ENCODE results near the gene PCDHGA3. TPM values are rescaled to one million over a fixed set of nuclear protein-coding genes. Genes with fewer than 3 reads are reported as not detected.
"Not testable (repeated sequence)": the region's sequence is repeated elsewhere in the genome, so short reads cannot be mapped to it uniquely, and the experiment has no call there.

Gene PCDHGA3
- 1.4 TPM for total RNA-seq (ENCODE audit: unreplicated experiment)
- long read RNA-seq = 0 reads

DNA sequence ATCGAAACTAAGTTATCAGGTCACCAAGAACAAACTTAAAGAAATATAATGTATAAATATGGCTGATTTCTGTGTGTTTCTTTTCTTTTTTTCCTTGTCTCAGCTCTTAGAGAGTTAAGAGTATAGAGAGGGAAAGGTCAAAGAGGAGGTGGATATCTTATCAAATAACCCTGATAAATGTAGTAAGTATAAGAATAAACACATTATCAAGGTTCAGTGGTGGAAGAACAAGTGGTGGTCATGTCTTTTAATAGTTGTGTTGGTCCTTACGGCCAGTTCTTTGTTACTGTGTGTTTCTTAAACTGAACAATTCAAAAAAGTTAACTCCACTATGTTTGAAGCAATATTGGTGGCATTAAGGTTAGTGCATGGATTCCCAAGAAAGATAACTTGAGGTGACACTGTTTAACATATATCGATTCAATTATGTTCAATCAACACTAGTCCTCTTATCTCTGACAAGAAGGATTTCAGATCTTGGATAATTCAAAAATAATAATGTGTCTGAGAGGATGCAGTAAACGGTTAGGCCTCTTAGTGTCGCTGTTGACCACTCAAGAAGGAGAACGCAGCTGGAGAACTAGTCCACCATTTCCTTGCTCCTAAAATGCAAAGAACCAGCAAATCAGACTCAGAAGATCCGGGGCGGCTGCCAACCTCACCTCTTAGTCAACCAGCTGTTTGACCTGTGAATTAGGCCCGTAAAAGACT is at the start of gene PCDHGA3:
Gene PCDHGA3, plus strand, starts transcription at position 588 of the 711 bp plus-strand sequence. CDS start 205 bp downstream, outside the sequence.
- H3K27me3 Mint-ChIP-seq (ENCODE audit: unreplicated experiment) = peaks cover 9% of the 10 kb centered on the region
- TF ChIP-seq, protein P1, sequence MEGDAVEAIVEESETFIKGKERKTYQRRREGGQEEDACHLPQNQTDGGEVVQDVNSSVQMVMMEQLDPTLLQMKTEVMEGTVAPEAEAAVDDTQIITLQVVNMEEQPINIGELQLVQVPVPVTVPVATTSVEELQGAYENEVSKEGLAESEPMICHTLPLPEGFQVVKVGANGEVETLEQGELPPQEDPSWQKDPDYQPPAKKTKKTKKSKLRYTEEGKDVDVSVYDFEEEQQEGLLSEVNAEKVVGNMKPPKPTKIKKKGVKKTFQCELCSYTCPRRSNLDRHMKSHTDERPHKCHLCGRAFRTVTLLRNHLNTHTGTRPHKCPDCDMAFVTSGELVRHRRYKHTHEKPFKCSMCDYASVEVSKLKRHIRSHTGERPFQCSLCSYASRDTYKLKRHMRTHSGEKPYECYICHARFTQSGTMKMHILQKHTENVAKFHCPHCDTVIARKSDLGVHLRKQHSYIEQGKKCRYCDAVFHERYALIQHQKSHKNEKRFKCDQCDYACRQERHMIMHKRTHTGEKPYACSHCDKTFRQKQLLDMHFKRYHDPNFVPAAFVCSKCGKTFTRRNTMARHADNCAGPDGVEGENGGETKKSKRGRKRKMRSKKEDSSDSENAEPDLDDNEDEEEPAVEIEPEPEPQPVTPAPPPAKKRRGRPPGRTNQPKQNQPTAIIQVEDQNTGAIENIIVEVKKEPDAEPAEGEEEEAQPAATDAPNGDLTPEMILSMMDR (IDR thresholded peaks at IDR 0.05; ENCODE audit: unreplicated experiment) = peak; percentile 23
- peaks cover 42% of the 10 kb centered on the region for H3K9me3 Mint-ChIP-seq (ENCODE audit: unreplicated experiment)
- H3K27ac Mint-ChIP-seq (ENCODE audit: unreplicated experiment) = no peak within 1 kb of the TSS
- no peak for DNase-seq (ENCODE audit: low spot score)
- H3K36me3 Mint-ChIP-seq (ENCODE audit: low read depth, unreplicated experiment) = peaks cover 46% of the 10 kb centered on the region
- peak within 1 kb of the TSS; percentile 56 for H3K4me3 Mint-ChIP-seq (ENCODE audit: unreplicated experiment)
- H3K4me1 Mint-ChIP-seq (ENCODE audit: unreplicated experiment) = no peaks in the 10 kb centered on the region

DNA sequence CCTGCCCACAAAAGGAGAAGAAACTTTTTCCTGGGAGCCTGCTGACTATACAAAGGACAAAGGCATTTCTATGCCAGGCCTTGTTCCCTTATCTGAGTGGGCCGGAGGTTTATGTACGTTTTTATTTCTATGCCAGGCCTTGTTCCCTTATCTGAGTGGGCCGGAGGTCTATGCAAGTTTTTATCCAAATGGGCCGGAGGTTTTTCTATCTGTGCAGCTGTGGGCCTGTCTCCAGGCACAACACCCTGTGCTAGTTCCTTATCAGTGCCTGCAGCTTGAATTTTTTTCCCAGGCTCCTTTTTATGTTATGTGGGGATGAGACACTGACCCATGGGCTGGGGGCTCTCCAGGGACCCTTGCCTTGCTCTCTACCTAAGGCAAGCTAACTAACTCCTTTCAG is 45.3 kb upstream of the PCDHGA3 start:
- Mint-ChIP-seq H3K9me3 (ENCODE audit: unreplicated experiment) (peaks cover 10% of the 10 kb centered on the region), H3K4me3 (ENCODE audit: unreplicated experiment) (no peak overlapping the region), H3K27me3 (ENCODE audit: unreplicated experiment) (no peaks in the 10 kb centered on the region), H3K36me3 (ENCODE audit: low read depth, unreplicated experiment) (peaks cover 22% of the 10 kb centered on the region), H3K4me1 (ENCODE audit: unreplicated experiment) (peaks cover 7% of the 10 kb centered on the region), H3K27ac (ENCODE audit: unreplicated experiment) (no peak overlapping the region)
- TF ChIP-seq, protein P1 (IDR thresholded peaks at IDR 0.05; ENCODE audit: unreplicated experiment) = no peak
- DNase-seq (ENCODE audit: low spot score) = no peak

DNA sequence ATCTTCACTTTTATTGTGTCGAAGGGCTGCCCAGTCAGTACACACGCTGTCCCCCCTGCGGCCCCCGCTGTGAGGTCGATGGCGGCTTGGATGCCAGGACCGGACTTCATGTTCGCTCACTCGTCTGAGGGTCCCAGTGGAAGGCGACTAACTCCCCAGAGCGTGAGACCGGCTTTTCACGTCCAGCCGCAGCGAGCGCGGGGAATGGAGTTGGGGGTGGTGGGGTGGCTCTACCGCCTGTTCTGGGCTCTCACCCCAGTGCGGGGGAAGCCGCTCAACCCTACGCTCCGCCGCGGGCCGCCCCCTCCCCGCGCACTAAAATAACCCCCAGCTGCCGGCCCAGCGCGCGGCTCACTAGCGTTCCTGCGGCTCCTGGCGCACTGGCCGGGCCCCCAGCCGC is 39.9 kb upstream of the PCDHGA3 start, which contains the start of gene SLC25A2:
Gene SLC25A2, minus strand, starts transcription at position 294 of the 400 bp plus-strand sequence. Its CDS starts 184 bp downstream, at position 110.
- H3K4me3 Mint-ChIP-seq (ENCODE audit: unreplicated experiment) = peak within 1 kb of the TSS; percentile 50
- H3K27ac Mint-ChIP-seq (ENCODE audit: unreplicated experiment) = no peak within 1 kb of the TSS
- DNase-seq (ENCODE audit: low spot score) = no peak
- H3K36me3 Mint-ChIP-seq (ENCODE audit: low read depth, unreplicated experiment) = peaks cover 35% of the 10 kb centered on the region
- H3K27me3 Mint-ChIP-seq (ENCODE audit: unreplicated experiment) = no peaks in the 10 kb centered on the region
- TF ChIP-seq, protein P1 (IDR thresholded peaks at IDR 0.05; ENCODE audit: unreplicated experiment) = no peak
- peaks cover 12% of the 10 kb centered on the region for H3K9me3 Mint-ChIP-seq (ENCODE audit: unreplicated experiment)
- peaks cover 4% of the 10 kb centered on the region for H3K4me1 Mint-ChIP-seq (ENCODE audit: unreplicated experiment)

DNA sequence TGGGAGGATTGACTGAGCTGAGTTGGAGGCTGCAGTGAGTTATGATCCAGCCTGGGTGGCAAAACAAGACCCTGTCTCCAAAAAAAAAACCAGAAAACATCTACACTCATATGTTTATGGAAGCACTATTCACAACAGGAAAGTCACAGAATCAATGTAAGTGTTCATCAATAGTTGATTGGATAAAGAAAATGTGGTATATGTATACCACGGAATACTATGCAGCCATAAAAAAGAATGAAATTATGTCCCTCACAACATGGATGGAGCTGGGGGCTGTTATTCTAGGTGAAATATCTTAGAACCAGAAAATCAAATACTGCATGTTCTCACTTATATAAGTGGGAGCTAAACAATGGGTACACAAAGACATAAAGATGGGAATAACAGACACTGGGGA is 37.0 kb upstream of the PCDHGA3 start:
- H3K4me1 Mint-ChIP-seq (ENCODE audit: unreplicated experiment) = no peaks in the 10 kb centered on the region
- H3K27me3 Mint-ChIP-seq (ENCODE audit: unreplicated experiment) = peaks cover 2% of the 10 kb centered on the region
- H3K4me3 Mint-ChIP-seq (ENCODE audit: unreplicated experiment) = no peak overlapping the region
- no peak overlapping the region for H3K27ac Mint-ChIP-seq (ENCODE audit: unreplicated experiment)
- peaks cover 44% of the 10 kb centered on the region for H3K36me3 Mint-ChIP-seq (ENCODE audit: low read depth, unreplicated experiment)
- H3K9me3 Mint-ChIP-seq (ENCODE audit: unreplicated experiment) = peaks cover 12% of the 10 kb centered on the region
- TF ChIP-seq, protein P1 (IDR thresholded peaks at IDR 0.05; ENCODE audit: unreplicated experiment) = no peak
- DNase-seq (ENCODE audit: low spot score) = no peak

DNA sequence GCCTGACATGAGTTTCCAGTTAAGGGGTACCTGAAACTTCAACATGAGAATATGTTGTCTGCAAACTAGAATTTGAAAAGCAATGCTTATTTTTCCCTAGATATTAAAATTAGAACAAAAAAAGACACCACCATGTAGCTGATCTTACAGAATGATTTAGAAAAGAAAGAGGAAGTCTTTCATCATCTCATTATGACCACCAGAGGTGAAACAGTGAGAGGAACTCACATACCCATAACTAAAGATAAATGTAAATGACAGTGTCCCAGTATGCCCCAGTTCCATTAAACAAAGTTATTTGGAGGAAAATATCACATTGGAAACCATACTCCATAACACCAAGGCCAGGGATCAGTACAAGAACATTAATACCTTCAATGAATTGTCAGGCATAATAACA is 29.9 kb upstream of the PCDHGA3 start:
- H3K4me3 Mint-ChIP-seq (ENCODE audit: unreplicated experiment) = peak overlapping the region; percentile 35
- H3K4me1 Mint-ChIP-seq (ENCODE audit: unreplicated experiment) = peaks cover 13% of the 10 kb centered on the region
- TF ChIP-seq, protein P1 (IDR thresholded peaks at IDR 0.05; ENCODE audit: unreplicated experiment) = no peak
- DNase-seq (ENCODE audit: low spot score) = no peak
- H3K27me3 Mint-ChIP-seq (ENCODE audit: unreplicated experiment) = peaks cover 8% of the 10 kb centered on the region
- no peak overlapping the region for H3K27ac Mint-ChIP-seq (ENCODE audit: unreplicated experiment)
- H3K36me3 Mint-ChIP-seq (ENCODE audit: low read depth, unreplicated experiment) = peaks cover 54% of the 10 kb centered on the region
- H3K9me3 Mint-ChIP-seq (ENCODE audit: unreplicated experiment) = peaks cover 15% of the 10 kb centered on the region

DNA sequence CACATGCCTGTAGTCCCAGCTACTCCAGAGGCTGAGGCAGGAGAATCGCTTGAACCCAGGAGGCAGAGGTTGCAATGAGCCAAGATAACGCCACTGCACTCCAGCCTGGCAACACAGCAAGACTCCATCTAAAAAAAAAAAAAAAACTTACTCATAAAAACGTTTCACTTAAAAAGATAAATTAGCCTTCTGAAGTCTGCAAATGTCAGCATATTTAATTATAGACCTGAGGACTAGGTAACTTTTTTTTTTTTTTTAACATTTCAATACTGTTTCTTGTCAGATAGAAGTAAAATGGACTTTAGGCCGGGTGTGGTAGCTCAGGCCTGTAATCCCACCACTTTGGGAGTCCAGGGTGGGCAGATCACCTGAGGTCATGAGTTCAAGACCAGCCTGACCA is 26.7 kb upstream of the PCDHGA3 start:
- not testable (repeated sequence) for H3K4me3 Mint-ChIP-seq (ENCODE audit: unreplicated experiment); DNase-seq (ENCODE audit: low spot score); H3K27ac Mint-ChIP-seq (ENCODE audit: unreplicated experiment); H3K27me3 Mint-ChIP-seq (ENCODE audit: unreplicated experiment)
- H3K4me1 Mint-ChIP-seq (ENCODE audit: unreplicated experiment) = peaks cover 26% of the 10 kb centered on the region
- peaks cover 67% of the 10 kb centered on the region for H3K36me3 Mint-ChIP-seq (ENCODE audit: low read depth, unreplicated experiment)
- H3K9me3 Mint-ChIP-seq (ENCODE audit: unreplicated experiment) = peaks cover 40% of the 10 kb centered on the region

Measured in endothelial cell (in vitro differentiated cells).